SIG-M5 treated with dmso at 0.1 percent for 504 hours (cell line): ENCODE measurements around the gene INTS6.
A peak's percentile ranks its signal among the peaks of the same experiment; 100 is the strongest.

Experiments used
- DNase-seq: peaks from one replicate; lab custom pipeline; 2025; ENCODE audit not compliant: unreplicated experiment; lab: John Stamatoyannopoulos, UW

The INTS6 gene

DNA sequence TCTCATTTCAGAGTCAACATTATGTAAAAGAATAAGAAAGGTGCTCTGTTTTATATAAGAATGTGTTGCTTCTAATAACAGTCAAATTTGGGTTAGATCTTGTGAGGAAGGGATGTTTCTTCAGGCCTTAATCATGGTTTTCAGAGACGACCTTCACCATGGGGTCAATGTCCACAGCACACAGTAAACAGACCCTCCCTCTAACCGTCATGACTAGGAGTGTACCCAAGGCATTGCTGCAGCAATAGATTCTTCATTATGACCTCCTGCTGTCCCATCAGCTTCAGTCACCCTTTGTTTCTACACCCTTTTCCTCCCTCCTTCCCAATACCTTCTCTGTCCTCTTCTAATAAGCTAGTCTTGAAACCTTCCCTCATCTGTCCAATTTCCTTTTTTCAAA, 97.6 kb downstream of the INTS6 start:
- DNase-seq: no peak

- no peak for DNase-seq
These were observed 103.8 kb downstream of the INTS6 start for GRCh38 chr13:51349016-51349415.

DNA sequence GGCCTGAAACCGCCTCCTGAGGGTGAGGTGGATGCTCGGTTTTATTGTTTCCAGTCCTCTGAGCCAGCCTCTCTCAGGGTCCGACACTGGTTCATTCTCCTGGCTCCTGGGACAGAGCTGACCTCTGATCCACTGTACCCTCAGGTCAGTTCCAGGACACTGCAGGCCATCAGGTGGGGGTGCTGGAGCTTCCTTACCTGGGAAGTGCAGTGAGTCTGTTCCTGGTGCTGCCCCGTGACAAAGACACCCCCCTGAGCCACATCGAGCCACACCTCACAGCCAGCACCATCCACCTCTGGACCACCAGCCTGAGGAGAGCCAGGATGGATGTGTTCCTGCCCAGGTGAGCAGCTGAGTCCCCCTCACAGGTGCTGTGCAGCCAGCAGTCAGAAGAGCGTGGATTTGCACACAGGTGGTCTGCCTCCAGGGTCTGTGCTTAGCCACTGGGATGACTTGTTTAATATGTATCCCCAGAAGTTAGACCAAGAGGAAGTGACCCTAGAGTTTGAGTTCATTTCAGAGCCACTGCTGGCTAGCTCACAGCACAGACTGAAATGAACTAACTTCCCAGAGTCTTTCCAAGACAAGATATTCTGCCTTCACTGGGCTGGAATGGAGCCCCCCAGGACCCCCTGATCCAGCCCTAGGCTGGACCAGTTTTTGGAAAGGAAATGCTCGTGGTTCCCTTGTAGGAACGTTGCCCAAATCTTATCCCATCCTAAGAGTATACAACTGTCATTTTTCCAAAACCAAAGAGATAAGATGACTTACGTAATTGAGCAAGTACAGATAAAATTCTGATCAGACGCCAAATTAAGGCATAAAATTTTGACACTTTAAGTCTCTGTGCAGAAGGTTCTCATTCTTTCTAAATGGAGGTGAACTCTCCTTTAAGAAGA, 104.5 kb downstream of the INTS6 start:
- no peak for DNase-seq

DNA sequence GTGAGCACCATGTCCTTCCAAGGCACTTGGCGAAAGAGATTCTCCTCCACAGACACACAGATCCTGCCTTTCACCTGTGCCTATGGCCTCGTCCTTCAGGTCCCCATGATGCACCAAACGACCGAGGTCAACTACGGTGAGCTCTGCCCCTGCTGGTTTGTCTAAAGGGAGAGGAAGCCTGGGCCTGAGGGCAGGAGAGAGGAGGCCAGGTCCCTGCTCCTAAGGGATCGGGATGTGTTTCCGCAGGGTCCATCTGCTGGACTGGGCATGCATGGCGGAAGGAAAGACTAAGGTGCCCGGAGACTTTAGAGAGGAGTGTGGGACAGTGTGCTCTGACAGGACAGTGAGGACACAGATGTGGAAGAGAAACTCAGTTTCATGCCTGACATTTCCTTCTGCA, 105.7 kb downstream of the INTS6 start:
- no peak for DNase-seq

DNA sequence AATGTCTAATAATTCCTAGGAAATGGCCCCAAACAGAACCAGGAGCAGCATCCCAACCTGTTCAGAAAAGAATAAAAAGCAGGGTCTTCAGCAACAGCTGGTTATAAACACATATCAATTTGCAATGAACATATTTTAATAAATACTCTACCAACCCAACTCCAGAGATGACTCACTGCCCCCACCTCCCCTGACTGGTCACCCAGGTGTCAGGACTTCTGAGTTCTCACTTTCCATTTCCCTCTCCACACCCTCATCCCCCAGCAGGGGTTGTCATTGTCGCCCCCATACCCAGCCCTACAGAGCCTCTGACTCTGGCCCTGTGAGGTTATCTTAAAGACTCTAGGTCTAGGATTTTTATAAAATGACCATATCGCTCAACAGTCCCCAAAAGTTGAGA, 106.4 kb downstream of the INTS6 start:
- no peak for DNase-seq

GRCh38 chr13:51343475-51343874, 109.4 kb downstream of the INTS6 start:
- no peak for DNase-seq

GRCh38 chr13:51342706-51343105, 110.1 kb downstream of the INTS6 start:
- DNase-seq: no peak

DNA sequence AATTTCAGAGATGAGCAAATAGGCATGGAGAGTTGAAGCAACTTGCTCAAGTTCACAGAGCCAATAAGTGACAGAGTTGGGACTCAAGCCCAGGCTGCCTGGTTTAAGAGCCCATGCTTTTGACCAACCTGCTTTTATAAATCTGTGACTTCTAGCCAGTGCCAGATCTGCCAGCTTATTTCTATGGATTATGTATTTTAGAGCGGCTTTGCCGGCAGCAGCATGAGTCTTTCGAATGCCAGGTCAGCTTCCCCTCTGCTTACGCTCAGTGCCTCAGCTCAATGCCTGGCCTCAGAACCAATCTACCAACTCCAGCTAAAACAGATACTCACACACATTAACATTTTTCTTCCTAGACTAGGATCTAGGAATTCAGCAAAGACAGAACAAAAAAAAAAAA, 111.0 kb downstream of the INTS6 start:
- DNase-seq: no peak

DNA sequence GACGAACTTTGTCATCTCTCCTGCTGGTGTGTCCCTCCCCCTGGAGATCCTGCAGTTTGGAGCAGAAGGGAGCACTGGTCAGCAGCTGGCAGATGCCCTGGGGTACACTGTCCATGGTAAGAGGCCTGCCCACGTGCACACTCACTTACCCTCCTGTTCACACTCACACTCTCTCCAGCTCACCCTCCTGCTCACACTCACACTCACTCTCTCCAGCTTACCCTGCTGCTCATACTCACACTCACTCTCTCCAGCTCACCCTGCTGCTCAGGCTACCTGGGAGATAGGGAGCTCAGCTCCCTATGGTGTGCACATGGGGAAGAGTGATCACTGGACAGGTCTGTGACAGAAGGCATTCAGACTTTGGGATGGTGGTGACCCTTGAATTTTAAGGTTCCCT, 111.6 kb downstream of the INTS6 start:
- no peak for DNase-seq

GRCh38 chr13:51339952-51340732, 112.7 kb downstream of the INTS6 start:
- DNase-seq: no peak

DNA sequence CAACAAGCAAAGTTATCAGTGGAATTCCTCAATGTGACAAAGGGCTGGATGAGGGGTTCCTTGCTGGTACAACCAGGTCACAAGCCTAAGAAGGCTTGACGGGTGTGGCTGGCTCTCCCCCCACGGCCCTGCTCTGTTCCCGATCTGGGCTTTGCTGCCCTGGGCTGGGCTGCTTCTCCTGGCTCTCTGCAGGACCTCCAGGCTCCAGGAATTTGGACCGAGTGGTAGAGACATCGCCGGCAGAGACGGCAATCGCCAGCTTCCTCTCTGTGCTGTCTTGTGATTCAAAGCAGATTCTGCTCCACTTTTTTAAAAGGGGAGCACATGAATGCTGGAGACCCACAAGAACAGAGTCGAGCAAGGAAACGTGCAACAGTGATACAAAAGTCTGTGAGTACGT, 113.5 kb downstream of the INTS6 start, which contains the start of gene SERPINE3:
TSS of gene SERPINE3 (plus strand) at position 338 of the 400 bp plus-strand sequence. CDS start 1,401 bp downstream, outside the sequence.
- no peak for DNase-seq

- DNase-seq: no peak
These were observed 116.1 kb downstream of the INTS6 start for GRCh38 chr13:51336746-51337145.

DNA sequence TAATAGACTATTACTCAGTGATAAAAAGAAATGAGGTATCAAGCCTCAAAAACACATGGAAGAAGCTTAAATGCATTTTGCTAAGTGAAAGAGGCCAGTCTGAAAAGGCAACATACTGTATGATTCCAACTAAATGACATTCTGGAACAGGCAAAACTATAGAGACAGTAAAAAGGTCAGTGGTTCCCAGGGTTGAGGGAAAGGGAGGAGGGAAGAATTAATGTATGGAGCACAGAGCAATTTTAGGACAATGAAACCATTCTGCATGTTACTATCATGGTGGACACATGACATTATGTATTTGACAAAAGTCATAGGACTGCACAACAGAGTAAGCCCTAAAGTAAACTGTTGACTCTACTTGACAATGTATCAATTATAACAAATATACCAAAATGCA, 119.0 kb downstream of the INTS6 start:
- DNase-seq: no peak

GRCh38 chr13:51333421-51333820, 119.4 kb downstream of the INTS6 start:
- DNase-seq: no peak

GRCh38 chr13:51332566-51333361, 120.1 kb downstream of the INTS6 start:
- no peak for DNase-seq

GRCh38 chr13:51331354-51331861, 121.4 kb downstream of the INTS6 start:
- no peak for DNase-seq

- peak; percentile 84 for DNase-seq
These were observed 122.0 kb downstream of the INTS6 start for GRCh38 chr13:51330791-51331190.

DNA sequence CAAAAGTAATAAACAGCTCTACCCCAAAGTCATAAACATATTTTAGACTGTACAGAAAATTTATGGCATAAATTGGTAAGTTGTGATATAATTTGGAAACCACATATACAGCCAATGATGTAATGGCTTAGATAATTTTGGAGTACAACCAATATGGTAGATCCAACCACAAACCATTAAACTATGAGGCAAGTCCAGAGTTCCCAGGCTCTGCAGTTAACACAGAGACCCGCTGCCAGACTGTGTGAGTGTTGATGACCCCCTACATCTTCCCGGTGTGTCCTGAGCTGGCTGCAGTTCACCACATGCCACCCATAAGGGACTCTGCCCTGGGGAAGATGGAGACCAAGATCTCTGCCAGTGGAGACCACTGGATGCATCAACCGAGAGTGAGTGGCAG, 123.2 kb downstream of the INTS6 start:
- no peak for DNase-seq

DNA sequence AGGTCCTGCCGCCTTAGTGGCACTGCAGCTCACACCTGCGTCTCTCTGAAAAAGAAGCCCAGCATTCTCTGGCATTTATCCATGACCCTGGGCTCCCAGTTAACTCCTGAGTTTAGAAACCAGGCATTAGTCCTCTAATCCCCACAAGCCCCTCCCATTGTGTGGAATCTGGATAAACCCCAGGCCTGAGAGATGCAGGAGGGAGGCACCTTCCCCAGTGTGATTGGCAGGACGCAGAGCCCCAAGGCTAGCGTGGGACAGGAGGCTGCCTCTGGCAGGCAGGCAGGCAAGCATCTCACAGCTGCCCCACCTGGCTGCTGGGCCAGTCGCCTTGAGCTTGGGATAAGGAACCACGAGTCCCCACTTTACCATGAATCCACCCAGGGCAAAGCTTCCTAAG, 124.3 kb downstream of the INTS6 start:
- DNase-seq: no peak

DNA sequence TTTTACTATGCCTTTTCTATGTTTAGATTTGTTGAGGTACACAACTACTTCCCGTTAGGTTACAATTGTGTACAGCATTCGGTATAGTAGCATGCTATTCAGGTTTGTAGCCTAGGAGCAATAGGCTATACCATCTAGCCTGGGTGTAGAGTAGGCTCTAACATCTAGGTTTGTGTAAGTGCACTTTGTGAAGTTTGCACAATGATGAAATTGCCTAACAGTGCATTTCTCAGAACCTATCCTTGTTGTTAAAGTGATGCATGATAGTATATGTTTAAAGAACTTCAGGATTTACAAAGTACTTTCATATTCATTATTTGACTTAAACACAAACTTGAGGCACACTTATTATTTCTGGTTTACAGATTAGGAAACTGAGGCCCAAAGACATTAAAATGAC, 124.9 kb downstream of the INTS6 start:
- DNase-seq: no peak

- no peak for DNase-seq
These were observed 126.1 kb downstream of the INTS6 start for GRCh38 chr13:51326777-51327176.
